Kidney (tissue), 14 donors: ENCODE results near the gene FHAD1. TPM values are rescaled to one million over a fixed set of nuclear protein-coding genes. Genes with fewer than 3 reads are reported as not detected.

Source experiments
- DNase-seq, 5 donors: peaks; one replicate each; pipeline ENCODE4 v3.0.0-alpha.2; 2013 to 2020
- FAIRE-seq: peaks from 2 replicates; lab custom pipeline; 2012; peaks lifted over from hg19 to GRCh38; lab: Jason Lieb, UNC
- H3K27ac ChIP-seq, 2 donors: one replicate each; pipeline ENCODE4 v1.7.0; 2013; ENCODE audit warnings: low read depth in 2 of 2, low read length in 2 of 2, inconsistent platforms in 1 of 2
- H3K27me3 ChIP-seq: one replicate; pipeline ENCODE4 v1.7.1; 2013; ENCODE audit warnings: low read length, inconsistent platforms; ENCODE audit not compliant: control insufficient read depth, insufficient read depth
- H3K36me3 ChIP-seq, 3 donors: one replicate each; pipeline versions ENCODE4 v1.7.0 to v1.7.1; 2013; ENCODE audit warnings: low read length in 3 of 3, control low read depth in 1 of 3, inconsistent platforms in 1 of 3; ENCODE audit not compliant: insufficient read depth in 3 of 3, control insufficient read depth in 2 of 3
- H3K4me1 ChIP-seq, 3 donors: one replicate each; pipeline versions ENCODE4 v1.7.0 to v1.7.1; 2013; ENCODE audit warnings: low read length in 3 of 3, inconsistent platforms in 1 of 3, low read depth in 1 of 3; ENCODE audit not compliant: control insufficient read depth in 2 of 3, insufficient read depth in 2 of 3
- H3K4me3 ChIP-seq, 3 donors: one replicate each; pipeline versions ENCODE4 v1.7.0 to v1.8.1; 2013; ENCODE audit warnings: low read length in 3 of 3, control low read depth in 1 of 3, inconsistent platforms in 1 of 3
- H3K9ac ChIP-seq, 3 donors: one replicate each; pipeline versions ENCODE4 v1.7.0 to v1.7.1; 2013; ENCODE audit warnings: low read length in 3 of 3, control low read depth in 1 of 3, inconsistent platforms in 1 of 3
- H3K9me3 ChIP-seq, 3 donors: one replicate each; pipeline versions ENCODE4 v1.7.0 to v1.7.1; 2013; ENCODE audit warnings: low read length in 3 of 3, control low read depth in 1 of 3, inconsistent platforms in 1 of 3; ENCODE audit not compliant: control insufficient read depth in 2 of 3, insufficient read depth in 1 of 3
- intact Hi-C: fragments of 100-400 bp; cut with DNase I; formaldehyde crosslinking; loops from one replicate; pipeline ENCODE4 v1.11.1; 2022
- polyA plus RNA-seq: library from polyadenylated mRNA; stranded (reverse); fragments of 350-450 nt; fragmentation: Illumina TruSeq; extraction: RNeasy Lipid Tissue Mini Kit (QIAGEN cat#74804); gene quantifications from one replicate; pipeline ENCODE4 v1.2.3, GENCODE V29; 2014; ENCODE audit warnings: low read depth, low replicate concordance; ENCODE audit not compliant: insufficient read depth
- total RNA-seq: library from RNA; stranded (reverse); fragmentation: NEBNext Ultra II Directional; extraction: Animal tissue kit (Norgen Biotek cat#: 25700); gene quantifications from one replicate; pipeline ENCODE4 v1.2.1, GENCODE V29; 2021
- TF ChIP-seq, protein P1 (sequence below): IDR thresholded peaks from 3 replicates; pipeline ENCODE4 v1.5.1; 2012; ENCODE audit warnings: mild to moderate bottlenecking, moderate library complexity, borderline replicate concordance; ENCODE audit not compliant: insufficient read depth; ENCODE audit errors: extremely low read depth
- donor health status: control.
- donor health status: control.
- donor health status: control.
- donor health status: control.
- donor health status: control.
- donor health status: DM: yes; HTN: yes; CAD: no.
- donor health status: Normal renal cell carcinoma (clear cell type).

FHAD1 gene
- total and polyA plus RNA-seq, 2 donors from 2014 or later = 0.84 to 4.2 TPM

DNA sequence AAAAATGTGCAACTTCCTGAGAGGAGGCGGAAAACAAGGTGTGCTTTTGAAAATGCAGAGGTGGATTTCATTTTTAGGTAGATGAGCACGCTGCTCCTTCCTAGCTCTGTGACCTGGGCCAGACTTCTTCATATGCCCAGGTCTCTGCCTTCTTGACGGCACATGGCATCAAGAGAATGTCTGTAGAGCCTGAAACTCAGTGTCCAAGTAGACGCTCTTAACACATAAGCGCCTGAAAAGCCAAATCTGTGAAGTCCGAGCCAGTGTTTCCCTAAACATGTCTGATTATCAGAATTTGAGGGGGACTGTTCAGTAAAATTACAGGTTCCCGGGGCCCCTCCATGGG, 25.7 kb downstream of the FHAD1 start:
- H3K27ac ChIP-seq = no peak overlapping the region
- no peak overlapping the region for H3K9ac ChIP-seq
- no peak for FAIRE-seq
- H3K4me1 ChIP-seq = peaks cover 0 to 4% (median 0%) of the 10 kb centered on the region in 3 donors
- intact Hi-C loops = loop anchor here (5.0 kb wide), 1 partner anchor 120 kb away; the partner anchor contains the start of gene TMEM51
- no peak for DNase-seq
- H3K36me3 ChIP-seq = no peaks in the 10 kb centered on the region
- TF ChIP-seq, protein P1, sequence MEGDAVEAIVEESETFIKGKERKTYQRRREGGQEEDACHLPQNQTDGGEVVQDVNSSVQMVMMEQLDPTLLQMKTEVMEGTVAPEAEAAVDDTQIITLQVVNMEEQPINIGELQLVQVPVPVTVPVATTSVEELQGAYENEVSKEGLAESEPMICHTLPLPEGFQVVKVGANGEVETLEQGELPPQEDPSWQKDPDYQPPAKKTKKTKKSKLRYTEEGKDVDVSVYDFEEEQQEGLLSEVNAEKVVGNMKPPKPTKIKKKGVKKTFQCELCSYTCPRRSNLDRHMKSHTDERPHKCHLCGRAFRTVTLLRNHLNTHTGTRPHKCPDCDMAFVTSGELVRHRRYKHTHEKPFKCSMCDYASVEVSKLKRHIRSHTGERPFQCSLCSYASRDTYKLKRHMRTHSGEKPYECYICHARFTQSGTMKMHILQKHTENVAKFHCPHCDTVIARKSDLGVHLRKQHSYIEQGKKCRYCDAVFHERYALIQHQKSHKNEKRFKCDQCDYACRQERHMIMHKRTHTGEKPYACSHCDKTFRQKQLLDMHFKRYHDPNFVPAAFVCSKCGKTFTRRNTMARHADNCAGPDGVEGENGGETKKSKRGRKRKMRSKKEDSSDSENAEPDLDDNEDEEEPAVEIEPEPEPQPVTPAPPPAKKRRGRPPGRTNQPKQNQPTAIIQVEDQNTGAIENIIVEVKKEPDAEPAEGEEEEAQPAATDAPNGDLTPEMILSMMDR = no peak
- H3K9me3 ChIP-seq = no peaks in the 10 kb centered on the region
- no peaks in the 10 kb centered on the region for H3K27me3 ChIP-seq
- no peak overlapping the region for H3K4me3 ChIP-seq

DNA sequence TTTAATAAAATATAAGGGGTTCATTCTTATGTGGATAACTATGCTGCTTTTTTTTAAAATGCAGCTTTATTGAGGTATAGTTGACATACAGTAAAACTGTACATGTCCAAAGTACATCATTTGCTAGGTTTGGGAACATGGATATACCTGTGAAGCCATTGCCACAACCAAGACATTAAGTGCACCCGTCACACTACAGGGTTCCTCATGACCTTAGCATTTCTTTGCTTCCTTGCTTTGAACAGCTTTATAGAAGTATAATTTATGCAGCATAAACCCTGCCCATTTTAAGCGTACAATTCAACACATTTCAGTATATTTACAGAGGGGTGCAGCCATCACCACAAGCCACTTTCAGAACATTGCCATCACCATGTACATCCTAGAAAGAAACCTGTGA, 26.3 kb downstream of the FHAD1 start:
- DNase-seq = no peak
- Histone ChIP-seq H3K9ac (no peak overlapping the region), H3K36me3 (no peaks in the 10 kb centered on the region), H3K9me3 (no peaks in the 10 kb centered on the region), H3K4me3 (no peak overlapping the region), H3K27ac (no peak overlapping the region), H3K4me1 (peaks cover 0 to 4% (median 0%) of the 10 kb centered on the region in 3 donors), H3K27me3 (no peaks in the 10 kb centered on the region)
- intact Hi-C loops = loop anchor here (5.0 kb wide), 1 partner anchor 121 kb away; the partner anchor contains the start of gene TMEM51
- TF ChIP-seq, protein P1 = no peak
- FAIRE-seq = no peak

DNA sequence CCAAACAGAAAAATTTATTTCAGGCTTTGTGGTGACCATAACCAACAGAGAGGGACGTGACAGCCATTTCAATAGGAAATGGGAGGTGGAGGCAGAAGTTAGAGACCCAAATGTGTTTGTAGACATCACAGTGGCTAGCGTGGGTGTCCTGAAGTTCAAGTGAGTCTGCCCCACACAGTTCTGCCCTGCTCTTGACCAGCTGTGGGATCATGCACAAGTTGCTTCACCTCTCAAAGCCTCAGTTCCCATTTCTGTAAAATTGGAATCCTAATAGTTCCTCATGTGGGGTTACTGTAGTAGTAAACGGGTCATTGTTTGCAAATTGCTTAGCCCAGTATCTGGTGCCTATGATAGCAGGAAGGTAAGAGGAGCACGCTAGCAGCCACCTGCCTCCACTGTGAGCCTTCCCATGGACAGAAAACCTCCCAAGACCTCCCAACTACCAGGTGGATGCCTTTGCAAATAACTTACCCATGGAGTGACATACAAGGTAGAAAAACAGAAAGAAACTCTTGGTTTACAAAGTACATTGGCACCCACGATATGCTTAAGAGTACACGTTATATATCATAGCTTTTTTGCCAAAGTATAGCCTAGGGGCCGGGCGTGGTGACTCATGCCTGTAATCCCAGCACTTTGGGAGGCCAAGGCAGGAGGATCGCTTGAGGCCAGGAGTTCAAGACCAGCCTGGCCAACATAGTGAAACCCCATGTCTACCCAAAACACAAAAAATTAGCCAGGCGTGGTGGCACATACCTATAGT, 29.1 kb downstream of the FHAD1 start:
- TF ChIP-seq, protein P1 = no peak
- H3K27ac ChIP-seq = no peak overlapping the region
- no peak for FAIRE-seq
- no peaks in the 10 kb centered on the region for H3K36me3 ChIP-seq
- H3K4me3 ChIP-seq = no peak overlapping the region
- no peaks in the 10 kb centered on the region for H3K27me3 ChIP-seq
- H3K9ac ChIP-seq = no peak overlapping the region
- H3K4me1 ChIP-seq = peaks cover 0 to 4% (median 0%) of the 10 kb centered on the region in 3 donors
- no peaks in the 10 kb centered on the region for H3K9me3 ChIP-seq
- intact Hi-C loops = no loop called here
- no peak for DNase-seq
